HG03439 (cell line): ENCODE results near the gene ZNF439.
"Not testable (repeated sequence)": the region's sequence is repeated elsewhere in the genome, so short reads cannot be mapped to it uniquely, and the experiment has no call there.

Experiments
- ATAC-seq: cut with Tn5 transposase; IDR thresholded peaks from one replicate; pipeline ENCODE4 v1.9.1; 2021; ENCODE audit warnings: mild to moderate bottlenecking, moderate library complexity; ENCODE audit not compliant: unreplicated experiment

Gene ZNF439

GRCh38 chr19:11848594-11849469 is at the start of gene ZNF439:
Gene ZNF439, plus strand, starts transcription at chr19:11848726. Its CDS starts 142 bp downstream, at chr19:11848868.
- ATAC-seq: peak; percentile 61

- no peak for ATAC-seq
Observed at GRCh38 chr19:11806354-11807098, 42.0 kb upstream of the ZNF439 start.

- ATAC-seq: no peak
Observed at GRCh38 chr19:11807099-11807380, 41.5 kb upstream of the ZNF439 start.

GRCh38 chr19:11813703-11814028 is 34.9 kb upstream of the ZNF439 start:
- peak; percentile 38 for ATAC-seq

GRCh38 chr19:11814029-11814699 is 34.4 kb upstream of the ZNF439 start, which contains the start of gene ZNF440:
Gene ZNF440, plus strand, starts transcription at chr19:11814273. Its CDS starts 175 bp downstream, at chr19:11814448.
- peak; percentile 98 for ATAC-seq

- ATAC-seq: no peak
Observed at GRCh38 chr19:11814700-11815035, 33.9 kb upstream of the ZNF439 start.

GRCh38 chr19:11821474-11822109 is 26.9 kb upstream of the ZNF439 start:
- ATAC-seq: no peak

- not testable (repeated sequence) for ATAC-seq
Observed at GRCh38 chr19:11828957-11829876, 19.3 kb upstream of the ZNF439 start.

- no peak for ATAC-seq
Observed at GRCh38 chr19:11832253-11832912, 16.1 kb upstream of the ZNF439 start.

GRCh38 chr19:11833541-11833940 is 15.0 kb upstream of the ZNF439 start:
- ATAC-seq: no peak

- ATAC-seq: not testable (repeated sequence)
Observed at GRCh38 chr19:11835626-11836066, 12.9 kb upstream of the ZNF439 start.

GRCh38 chr19:11843722-11844121 is 4.8 kb upstream of the ZNF439 start:
- ATAC-seq: no peak

- ATAC-seq: not testable (repeated sequence)
Observed at GRCh38 chr19:11847615-11848014, 911 bp upstream of the ZNF439 start.

GRCh38 chr19:11848200-11848593 is 329 bp upstream of the ZNF439 start:
- no peak for ATAC-seq

GRCh38 chr19:11850289-11850688 is 1.8 kb downstream of the ZNF439 start:
- ATAC-seq: not testable (repeated sequence)

GRCh38 chr19:11853358-11853757 is 4.8 kb downstream of the ZNF439 start:
- no peak for ATAC-seq

GRCh38 chr19:11856596-11857250 is 8.2 kb downstream of the ZNF439 start:
- no peak for ATAC-seq

GRCh38 chr19:11860721-11861120 is 12.2 kb downstream of the ZNF439 start:
- no peak for ATAC-seq

GRCh38 chr19:11861301-11861700 is 12.8 kb downstream of the ZNF439 start:
- no peak for ATAC-seq
